Measurements from ENCODE around the gene ECE1.

The ECE1 gene

GRCh38 chr1:21325231-21325718, 35.0 kb upstream of the ECE1 start:
- peak; percentile 47 for DNase-seq

GRCh38 chr1:21324368-21325141, 34.3 kb upstream of the ECE1 start:
- DNase-seq, result peak; percentile 86

- DNase-seq, result no peak
Observed at GRCh38 chr1:21323091-21323490, 32.8 kb upstream of the ECE1 start.

- DNase-seq, result no peak
Observed at GRCh38 chr1:21322681-21323016, 32.4 kb upstream of the ECE1 start.

GRCh38 chr1:21321963-21322680, 31.9 kb upstream of the ECE1 start:
- DNase-seq, result no peak

- no peak for DNase-seq
Observed at GRCh38 chr1:21320410-21321108, 30.3 kb upstream of the ECE1 start.

- no peak for DNase-seq
Observed at GRCh38 chr1:21319447-21320407, 29.5 kb upstream of the ECE1 start.

GRCh38 chr1:21318714-21319159, 28.5 kb upstream of the ECE1 start:
- no peak for DNase-seq

- DNase-seq, result no peak
Observed at GRCh38 chr1:21318057-21318713, 27.9 kb upstream of the ECE1 start.

- DNase-seq, result no peak
Observed at GRCh38 chr1:21317690-21318043, 27.4 kb upstream of the ECE1 start.

- no peak for DNase-seq
Observed at GRCh38 chr1:21317035-21317689, 26.9 kb upstream of the ECE1 start.

- no peak for DNase-seq
Observed at GRCh38 chr1:21314743-21315396, 24.6 kb upstream of the ECE1 start.

GRCh38 chr1:21313886-21314721, 23.8 kb upstream of the ECE1 start:
- DNase-seq, result no peak

GRCh38 chr1:21313203-21313885, 23.1 kb upstream of the ECE1 start:
- DNase-seq, result no peak

- no peak for DNase-seq
Observed at GRCh38 chr1:21312407-21312992, 22.2 kb upstream of the ECE1 start.

- DNase-seq, result no peak
Observed at GRCh38 chr1:21311016-21311415, 20.8 kb upstream of the ECE1 start.

- DNase-seq, result no peak
Observed at GRCh38 chr1:21308847-21309652, 18.8 kb upstream of the ECE1 start.

- DNase-seq, result no peak
Observed at GRCh38 chr1:21308330-21308729, 18.1 kb upstream of the ECE1 start.
